HG03469 (cell line): ENCODE results near the gene PMEPA1.

Source experiments
- ATAC-seq: cut with Tn5 transposase; IDR thresholded peaks from one replicate; pipeline ENCODE4 v1.9.1; 2021; ENCODE audit warnings: mild to moderate bottlenecking, moderate library complexity, moderate number of reproducible peaks; ENCODE audit not compliant: unreplicated experiment

The PMEPA1 gene

GRCh38 chr20:57614490-57615444 lies 95.0 kb downstream of the PMEPA1 start:
- ATAC-seq: no peak

GRCh38 chr20:57613481-57613921 lies 96.3 kb downstream of the PMEPA1 start:
- no peak for ATAC-seq

- no peak for ATAC-seq
These were observed 96.9 kb downstream of the PMEPA1 start for GRCh38 chr20:57612916-57613315.

- ATAC-seq: no peak
These were observed 97.4 kb downstream of the PMEPA1 start for GRCh38 chr20:57612436-57612835.

GRCh38 chr20:57611586-57612311 lies 98.1 kb downstream of the PMEPA1 start:
- no peak for ATAC-seq

GRCh38 chr20:57610261-57610952 lies 99.4 kb downstream of the PMEPA1 start:
- no peak for ATAC-seq

- no peak for ATAC-seq
These were observed 100.0 kb downstream of the PMEPA1 start for GRCh38 chr20:57609842-57610167.

GRCh38 chr20:57609086-57609841 lies 100.6 kb downstream of the PMEPA1 start:
- no peak for ATAC-seq

- ATAC-seq: no peak
These were observed 101.3 kb downstream of the PMEPA1 start for GRCh38 chr20:57608516-57608915.

- ATAC-seq: no peak
These were observed 103.9 kb downstream of the PMEPA1 start for GRCh38 chr20:57605878-57606277.

- no peak for ATAC-seq
These were observed 104.8 kb downstream of the PMEPA1 start for GRCh38 chr20:57605045-57605444.

- ATAC-seq: no peak
These were observed 106.7 kb downstream of the PMEPA1 start for GRCh38 chr20:57603120-57603519.

GRCh38 chr20:57601737-57602136 lies 108.1 kb downstream of the PMEPA1 start:
- no peak for ATAC-seq

- no peak for ATAC-seq
These were observed 108.6 kb downstream of the PMEPA1 start for GRCh38 chr20:57601211-57601570.

GRCh38 chr20:57600320-57601210 lies 109.2 kb downstream of the PMEPA1 start:
- no peak for ATAC-seq

GRCh38 chr20:57598491-57598890 lies 111.3 kb downstream of the PMEPA1 start:
- ATAC-seq: no peak
